Measurements from ENCODE around the gene KDM4B. TPM values are rescaled to one million over a fixed set of nuclear protein-coding genes. Genes with fewer than 3 reads are reported as not detected.

KDM4B gene
- total and polyA plus RNA-seq, 4 donors, result 3.2 to 19.7 (median 12.9) TPM

DNA sequence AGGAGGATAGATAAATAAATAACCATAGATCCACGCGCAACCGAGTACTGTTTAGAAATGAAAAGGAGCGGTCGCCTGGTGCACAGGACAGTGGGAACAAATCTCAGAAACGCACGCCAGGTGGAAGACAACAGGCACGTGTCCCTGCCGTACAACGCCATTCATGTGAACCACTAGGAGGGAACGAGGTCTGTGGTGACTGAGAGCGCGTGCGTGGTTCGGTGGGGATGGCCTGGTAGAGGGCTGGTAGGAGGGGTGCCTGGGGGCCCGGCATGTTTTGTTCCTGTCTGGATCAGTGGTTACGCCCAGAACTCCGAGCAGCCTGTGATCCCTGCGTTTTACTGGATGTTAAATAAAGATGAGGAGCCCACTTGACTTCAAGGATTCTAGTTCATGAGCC, 111.9 kb downstream of the KDM4B start:
- H3K9me3 ChIP-seq (ENCODE audit: control insufficient read depth in 4 of 4, low read length in 3 of 4), result no peaks in the 10 kb centered on the region
- peaks cover 8 to 53% (median 25%) of the 10 kb centered on the region in 4 donors for H3K36me3 ChIP-seq (ENCODE audit: control insufficient read depth in 4 of 4, insufficient read depth in 3 of 4, low read depth in 1 of 4, low read length in 3 of 4)
- WGBS, result 96% methylated on average over 19 of the region's 19 CpGs

More for the DNA sequence above, 111.9 kb downstream of the KDM4B start:
- H3K9ac ChIP-seq (ENCODE audit: low read depth in 1 of 2, low read length in 2 of 2), result no peak overlapping the region
- H3K4me3 ChIP-seq (ENCODE audit: low read depth in 1 of 3, low read length in 3 of 3), result no peak overlapping the region
- no peak for DNase-seq (ENCODE audit: low spot score)
- peaks cover 0 to 1% (median 0%) of the 10 kb centered on the region in 4 donors for H3K4me1 ChIP-seq (ENCODE audit: control insufficient read depth in 4 of 4, insufficient read depth in 4 of 4, low read length in 3 of 4)
- TF ChIP-seq JUND (IDR thresholded peaks at IDR 0.05), result no peak
- TF ChIP-seq, protein P1, sequence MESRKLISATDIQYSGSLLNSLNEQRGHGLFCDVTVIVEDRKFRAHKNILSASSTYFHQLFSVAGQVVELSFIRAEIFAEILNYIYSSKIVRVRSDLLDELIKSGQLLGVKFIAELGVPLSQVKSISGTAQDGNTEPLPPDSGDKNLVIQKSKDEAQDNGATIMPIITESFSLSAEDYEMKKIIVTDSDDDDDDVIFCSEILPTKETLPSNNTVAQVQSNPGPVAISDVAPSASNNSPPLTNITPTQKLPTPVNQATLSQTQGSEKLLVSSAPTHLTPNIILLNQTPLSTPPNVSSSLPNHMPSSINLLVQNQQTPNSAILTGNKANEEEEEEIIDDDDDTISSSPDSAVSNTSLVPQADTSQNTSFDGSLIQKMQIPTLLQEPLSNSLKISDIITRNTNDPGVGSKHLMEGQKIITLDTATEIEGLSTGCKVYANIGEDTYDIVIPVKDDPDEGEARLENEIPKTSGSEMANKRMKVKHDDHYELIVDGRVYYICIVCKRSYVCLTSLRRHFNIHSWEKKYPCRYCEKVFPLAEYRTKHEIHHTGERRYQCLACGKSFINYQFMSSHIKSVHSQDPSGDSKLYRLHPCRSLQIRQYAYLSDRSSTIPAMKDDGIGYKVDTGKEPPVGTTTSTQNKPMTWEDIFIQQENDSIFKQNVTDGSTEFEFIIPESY (IDR thresholded peaks at IDR 0.05), result no peak
- TF ChIP-seq RXRA (IDR thresholded peaks at IDR 0.05), result no peak
- no peak for TF ChIP-seq EGR1 (IDR thresholded peaks at IDR 0.05; ENCODE audit: low read depth in 2 of 2)
- TF ChIP-seq HNF4G (IDR thresholded peaks at IDR 0.05), result no peak
- no peak for TF ChIP-seq HNF4A (conservative IDR thresholded peaks at IDR 0.05)
- TF ChIP-seq, protein P2, sequence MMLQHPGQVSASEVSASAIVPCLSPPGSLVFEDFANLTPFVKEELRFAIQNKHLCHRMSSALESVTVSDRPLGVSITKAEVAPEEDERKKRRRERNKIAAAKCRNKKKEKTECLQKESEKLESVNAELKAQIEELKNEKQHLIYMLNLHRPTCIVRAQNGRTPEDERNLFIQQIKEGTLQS (IDR thresholded peaks at IDR 0.05), result no peak
- no peak for TF ChIP-seq FOXA1 (IDR thresholded peaks at IDR 0.05)
- TF ChIP-seq SP1 (IDR thresholded peaks at IDR 0.05), result no peak
- TF ChIP-seq GABPA (IDR thresholded peaks at IDR 0.05 in 1 of 2, conservative IDR thresholded peaks at IDR 0.05 in 1 of 2), result no peak
- TF ChIP-seq, protein P3, sequence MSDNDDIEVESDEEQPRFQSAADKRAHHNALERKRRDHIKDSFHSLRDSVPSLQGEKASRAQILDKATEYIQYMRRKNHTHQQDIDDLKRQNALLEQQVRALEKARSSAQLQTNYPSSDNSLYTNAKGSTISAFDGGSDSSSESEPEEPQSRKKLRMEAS (IDR thresholded peaks at IDR 0.05), result no peak
- TF ChIP-seq, protein P4, sequence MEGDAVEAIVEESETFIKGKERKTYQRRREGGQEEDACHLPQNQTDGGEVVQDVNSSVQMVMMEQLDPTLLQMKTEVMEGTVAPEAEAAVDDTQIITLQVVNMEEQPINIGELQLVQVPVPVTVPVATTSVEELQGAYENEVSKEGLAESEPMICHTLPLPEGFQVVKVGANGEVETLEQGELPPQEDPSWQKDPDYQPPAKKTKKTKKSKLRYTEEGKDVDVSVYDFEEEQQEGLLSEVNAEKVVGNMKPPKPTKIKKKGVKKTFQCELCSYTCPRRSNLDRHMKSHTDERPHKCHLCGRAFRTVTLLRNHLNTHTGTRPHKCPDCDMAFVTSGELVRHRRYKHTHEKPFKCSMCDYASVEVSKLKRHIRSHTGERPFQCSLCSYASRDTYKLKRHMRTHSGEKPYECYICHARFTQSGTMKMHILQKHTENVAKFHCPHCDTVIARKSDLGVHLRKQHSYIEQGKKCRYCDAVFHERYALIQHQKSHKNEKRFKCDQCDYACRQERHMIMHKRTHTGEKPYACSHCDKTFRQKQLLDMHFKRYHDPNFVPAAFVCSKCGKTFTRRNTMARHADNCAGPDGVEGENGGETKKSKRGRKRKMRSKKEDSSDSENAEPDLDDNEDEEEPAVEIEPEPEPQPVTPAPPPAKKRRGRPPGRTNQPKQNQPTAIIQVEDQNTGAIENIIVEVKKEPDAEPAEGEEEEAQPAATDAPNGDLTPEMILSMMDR (IDR thresholded peaks at IDR 0.05; ENCODE audit: low read depth, low read length, missing input control), result no peak
- no peak for TF ChIP-seq FOXA2 (IDR thresholded peaks at IDR 0.05)
- TF ChIP-seq, protein P5, sequence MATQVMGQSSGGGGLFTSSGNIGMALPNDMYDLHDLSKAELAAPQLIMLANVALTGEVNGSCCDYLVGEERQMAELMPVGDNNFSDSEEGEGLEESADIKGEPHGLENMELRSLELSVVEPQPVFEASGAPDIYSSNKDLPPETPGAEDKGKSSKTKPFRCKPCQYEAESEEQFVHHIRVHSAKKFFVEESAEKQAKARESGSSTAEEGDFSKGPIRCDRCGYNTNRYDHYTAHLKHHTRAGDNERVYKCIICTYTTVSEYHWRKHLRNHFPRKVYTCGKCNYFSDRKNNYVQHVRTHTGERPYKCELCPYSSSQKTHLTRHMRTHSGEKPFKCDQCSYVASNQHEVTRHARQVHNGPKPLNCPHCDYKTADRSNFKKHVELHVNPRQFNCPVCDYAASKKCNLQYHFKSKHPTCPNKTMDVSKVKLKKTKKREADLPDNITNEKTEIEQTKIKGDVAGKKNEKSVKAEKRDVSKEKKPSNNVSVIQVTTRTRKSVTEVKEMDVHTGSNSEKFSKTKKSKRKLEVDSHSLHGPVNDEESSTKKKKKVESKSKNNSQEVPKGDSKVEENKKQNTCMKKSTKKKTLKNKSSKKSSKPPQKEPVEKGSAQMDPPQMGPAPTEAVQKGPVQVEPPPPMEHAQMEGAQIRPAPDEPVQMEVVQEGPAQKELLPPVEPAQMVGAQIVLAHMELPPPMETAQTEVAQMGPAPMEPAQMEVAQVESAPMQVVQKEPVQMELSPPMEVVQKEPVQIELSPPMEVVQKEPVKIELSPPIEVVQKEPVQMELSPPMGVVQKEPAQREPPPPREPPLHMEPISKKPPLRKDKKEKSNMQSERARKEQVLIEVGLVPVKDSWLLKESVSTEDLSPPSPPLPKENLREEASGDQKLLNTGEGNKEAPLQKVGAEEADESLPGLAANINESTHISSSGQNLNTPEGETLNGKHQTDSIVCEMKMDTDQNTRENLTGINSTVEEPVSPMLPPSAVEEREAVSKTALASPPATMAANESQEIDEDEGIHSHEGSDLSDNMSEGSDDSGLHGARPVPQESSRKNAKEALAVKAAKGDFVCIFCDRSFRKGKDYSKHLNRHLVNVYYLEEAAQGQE (IDR thresholded peaks at IDR 0.05), result no peak
- TF ChIP-seq RAD21 (IDR thresholded peaks at IDR 0.05), result no peak
- TF ChIP-seq NR2F2 (IDR thresholded peaks at IDR 0.05), result no peak
- no peak for TF ChIP-seq YY1 (IDR thresholded peaks at IDR 0.05)
- no peak for TF ChIP-seq TAF1 (conservative IDR thresholded peaks at IDR 0.05)
- no peak overlapping the region for H3K27ac ChIP-seq (ENCODE audit: low read depth in 1 of 2, low read length in 2 of 2)
- no peaks in the 10 kb centered on the region for H3K27me3 ChIP-seq (ENCODE audit: control insufficient read depth in 4 of 4, insufficient read depth in 4 of 4, low read length in 3 of 4)
